GM18508 (cell line): ENCODE data around the gene ROBO3.

Experiments
- ATAC-seq: cut with Tn5 transposase; IDR thresholded peaks from one replicate; pipeline ENCODE4 v1.9.1; 2021; ENCODE audit warnings: moderate number of reproducible peaks; ENCODE audit not compliant: insufficient read depth, unreplicated experiment

The ROBO3 gene

DNA sequence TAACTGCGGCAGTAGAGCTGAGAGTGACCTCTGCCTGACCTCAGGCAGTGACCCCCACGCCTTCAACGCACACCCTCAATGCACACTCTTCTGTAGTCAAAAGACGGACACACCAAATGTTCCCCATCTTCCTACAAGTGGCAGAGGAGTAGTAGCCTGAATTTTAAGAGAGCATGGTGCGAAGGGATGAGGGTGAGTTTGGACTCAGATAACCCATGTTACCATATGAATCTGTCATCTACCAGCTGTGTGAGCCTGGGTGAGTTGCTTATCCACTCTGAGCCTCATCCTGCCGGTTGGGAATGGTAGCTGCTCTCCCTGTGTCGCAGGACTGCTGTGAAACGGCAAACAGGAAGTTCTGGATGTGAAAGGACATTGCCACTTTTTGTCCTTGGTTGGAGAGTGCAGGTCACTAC, 20.6 kb upstream of the ROBO3 start:
- ATAC-seq, result no peak

DNA sequence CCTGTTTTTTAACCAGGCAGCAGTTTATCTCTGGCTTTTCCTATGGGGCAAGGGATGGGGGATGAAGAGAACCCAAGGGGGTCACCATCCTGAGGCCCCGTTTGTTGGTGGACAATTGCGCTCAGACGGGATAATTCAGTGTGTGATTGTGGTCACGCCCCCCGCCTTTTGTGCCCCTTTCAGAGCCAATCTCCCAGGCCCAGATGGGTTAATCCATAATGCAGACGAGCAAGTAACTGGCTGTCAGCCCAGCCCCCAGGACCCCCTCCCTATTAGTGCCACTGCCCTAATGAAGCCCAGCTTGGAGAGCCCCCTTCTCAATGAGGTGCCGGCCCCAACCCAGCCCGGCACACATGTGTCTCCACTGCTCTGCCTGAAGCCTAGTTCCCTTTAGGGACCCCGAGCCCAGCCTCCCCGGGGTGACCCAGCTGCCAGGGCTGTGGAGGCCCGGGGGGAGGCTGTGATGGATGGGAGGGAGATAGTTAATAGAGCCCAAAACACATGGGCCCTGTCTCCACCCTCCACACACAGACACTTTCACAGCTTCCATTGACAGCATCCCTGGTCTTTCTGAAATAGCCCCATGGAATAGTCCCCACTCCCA, 19.1 kb upstream of the ROBO3 start:
- ATAC-seq, result no peak

DNA sequence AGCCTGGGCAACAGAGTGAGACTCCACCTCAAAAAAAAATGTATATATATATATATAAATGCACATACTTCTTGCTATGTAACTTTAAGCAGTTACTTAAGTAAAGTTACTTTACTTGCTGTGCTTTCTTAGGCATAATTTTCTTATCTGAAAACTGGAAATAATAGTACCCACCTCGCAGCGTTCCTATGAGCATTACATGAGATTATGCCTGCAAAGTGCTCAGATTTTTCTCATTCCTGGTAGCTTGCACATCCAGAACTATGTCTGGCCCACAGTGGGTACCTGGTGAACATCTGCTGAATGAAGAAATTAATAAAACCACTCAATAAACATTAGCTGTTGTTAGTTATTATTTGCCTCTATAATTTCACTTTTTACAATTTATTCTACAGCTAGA, 6.1 kb upstream of the ROBO3 start:
- ATAC-seq, result no peak

DNA sequence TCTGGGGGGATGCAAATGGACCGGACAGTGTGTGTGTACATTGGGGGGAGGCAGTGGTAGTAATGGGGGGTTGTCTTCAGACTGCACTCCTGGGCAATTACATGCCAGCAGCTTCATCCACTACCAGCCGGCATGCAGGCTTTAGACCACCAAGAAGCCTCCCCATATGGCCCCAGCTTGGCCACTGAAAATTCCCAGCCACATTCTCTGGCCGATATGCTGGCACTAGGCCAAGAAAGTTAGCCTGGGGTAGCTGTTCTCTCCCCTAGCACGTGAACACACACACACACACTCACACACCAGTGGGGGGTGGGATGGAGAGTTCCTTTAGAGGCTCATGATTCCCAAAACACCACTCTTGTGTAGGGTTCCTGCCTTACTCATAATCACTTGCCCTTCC, 3.6 kb upstream of the ROBO3 start:
- ATAC-seq, result no peak

DNA sequence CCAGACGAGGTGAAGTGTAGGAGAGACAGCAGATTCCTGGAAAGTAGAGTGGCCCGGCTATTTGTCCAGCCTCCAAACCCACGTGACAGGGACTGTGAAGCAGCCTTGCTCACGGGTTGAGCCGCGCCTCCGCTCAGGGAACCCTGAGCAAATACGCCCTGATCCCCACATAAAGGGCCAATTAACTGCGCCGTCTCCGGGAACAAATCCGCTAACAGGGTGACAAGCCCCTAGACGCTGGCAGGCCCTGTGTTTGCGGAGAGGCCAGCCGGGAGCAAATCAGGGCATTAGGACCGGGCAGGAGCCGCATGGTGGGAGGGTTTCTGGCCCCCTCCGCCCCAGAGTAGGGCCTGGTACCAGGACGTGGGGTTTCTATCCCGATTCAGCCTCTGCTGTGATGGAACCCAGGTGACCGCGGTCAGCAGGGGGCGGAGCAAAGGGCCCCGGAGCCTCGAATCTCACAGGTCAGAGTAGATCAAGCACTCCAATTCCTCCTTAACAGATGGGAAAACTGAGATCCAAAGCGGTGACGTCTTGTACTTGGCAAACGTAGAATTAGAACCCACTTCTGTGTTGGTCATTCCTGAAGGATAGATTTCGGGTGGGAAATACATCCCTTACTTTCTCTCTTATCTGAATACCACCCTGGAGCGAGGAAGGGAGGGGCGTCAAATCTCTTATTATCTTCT, 2.0 kb upstream of the ROBO3 start:
- no peak for ATAC-seq

DNA sequence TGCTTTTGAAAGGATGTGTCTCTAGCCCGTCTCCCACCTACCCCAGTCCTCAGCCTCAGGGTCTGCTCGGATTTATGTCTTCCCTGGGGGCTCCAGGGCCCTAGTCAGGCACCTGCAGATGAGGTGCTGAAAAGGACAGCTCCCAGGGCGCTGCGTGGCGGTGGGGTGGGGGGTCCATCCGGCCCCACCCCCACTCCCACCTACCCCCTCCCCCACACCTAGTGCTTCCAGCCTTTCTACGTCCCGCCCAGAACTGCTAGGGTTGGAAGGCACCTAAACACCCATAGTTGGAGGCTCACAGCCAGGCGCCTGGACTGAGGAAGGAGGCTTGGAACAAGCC, 1.4 kb upstream of the ROBO3 start:
- no peak for ATAC-seq

DNA sequence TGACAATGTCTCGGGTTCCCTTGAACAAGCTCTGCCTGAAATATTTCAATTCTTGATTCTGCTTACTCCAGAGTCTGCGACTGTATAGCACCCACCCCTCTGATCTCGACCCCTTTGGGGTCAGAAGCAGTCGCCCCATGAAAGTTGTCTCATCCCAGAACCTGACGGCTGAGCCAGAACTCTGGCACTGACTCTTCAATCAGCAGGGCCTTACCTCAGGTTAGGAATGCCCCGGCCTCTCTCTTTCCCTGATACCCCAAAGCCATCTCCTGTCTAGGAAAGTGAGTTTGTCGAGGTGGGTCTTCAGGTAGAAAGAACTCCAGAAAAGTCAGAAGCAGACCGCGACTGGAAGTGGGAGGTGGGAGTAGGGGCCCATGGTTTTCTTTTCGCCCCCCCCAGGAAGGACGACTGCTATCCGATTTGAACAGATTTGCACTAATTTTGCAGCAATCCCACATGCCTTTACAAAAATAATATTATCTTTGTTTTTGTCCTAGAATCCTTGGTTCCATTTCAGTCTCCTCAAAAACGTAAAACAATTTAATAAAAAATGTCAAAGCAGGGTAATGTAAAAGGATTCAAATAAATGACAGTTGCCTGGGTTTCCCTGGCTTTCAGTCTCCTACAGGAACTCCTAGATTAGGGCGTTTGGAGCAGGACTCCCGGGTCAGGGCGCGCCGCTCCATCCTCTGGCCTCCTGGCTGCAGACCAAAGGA, 898 bp upstream of the ROBO3 start:
- ATAC-seq, result no peak

DNA sequence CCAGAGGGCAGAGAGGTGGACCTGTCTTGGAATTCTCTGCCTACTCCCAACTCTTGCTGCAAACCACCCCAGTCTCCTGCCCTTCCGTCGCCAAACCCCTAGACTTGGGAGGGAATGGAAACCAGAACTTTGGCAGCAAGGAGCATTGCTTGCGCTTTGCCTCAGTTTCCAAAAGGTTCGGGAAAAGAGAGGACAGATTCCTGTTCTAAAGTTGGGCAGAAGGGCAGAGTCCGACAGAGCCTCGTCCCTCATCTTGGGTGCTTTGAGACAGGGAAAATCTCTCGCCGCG, 396 bp upstream of the ROBO3 start:
- no peak for ATAC-seq

DNA sequence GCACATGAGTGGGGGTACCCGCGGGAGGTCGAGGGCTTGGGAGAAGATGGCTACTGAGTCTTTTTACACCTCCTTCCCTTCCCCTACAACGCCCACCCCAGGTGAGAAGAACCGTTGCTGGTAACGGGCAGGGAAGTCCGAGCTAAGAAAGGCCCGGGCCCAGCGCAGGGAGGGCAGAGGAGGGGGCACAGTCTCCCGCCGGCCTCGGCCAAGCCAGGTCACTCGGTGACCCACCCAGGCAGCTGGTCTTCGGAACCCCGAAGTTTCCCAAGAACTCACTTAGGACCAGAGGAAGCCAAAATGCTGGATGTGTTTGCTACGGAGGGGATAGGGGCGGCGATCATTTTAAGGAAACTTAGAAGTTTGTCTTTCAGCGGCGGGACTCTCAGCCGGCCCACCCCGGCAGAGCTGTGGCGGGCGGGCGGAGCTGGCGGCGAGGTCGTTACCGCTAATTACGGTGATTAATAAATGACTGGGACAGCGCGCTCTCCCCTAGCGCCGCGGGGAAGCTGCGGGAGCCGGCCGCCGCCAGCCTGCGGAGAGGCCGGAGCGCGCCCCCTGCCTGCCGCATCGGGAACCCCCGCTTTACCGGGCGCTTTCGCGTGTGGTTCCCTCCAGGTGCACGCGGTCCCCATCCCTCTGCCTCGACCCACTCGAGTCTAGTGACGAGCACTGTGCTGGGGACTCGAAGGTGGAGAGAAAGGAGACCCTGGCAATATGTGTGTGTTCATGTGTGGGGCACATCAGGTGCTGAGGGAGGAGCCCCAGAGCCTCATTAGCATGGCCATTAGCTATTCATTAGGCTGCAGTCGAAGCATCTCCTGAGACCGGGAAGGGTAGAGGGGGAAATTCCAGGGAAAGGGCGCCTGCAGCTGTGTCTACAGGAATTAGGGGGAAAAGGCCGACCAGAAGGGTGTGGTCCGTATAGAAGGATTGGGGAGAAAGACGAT, 945 bp downstream of the ROBO3 start:
- no peak for ATAC-seq

DNA sequence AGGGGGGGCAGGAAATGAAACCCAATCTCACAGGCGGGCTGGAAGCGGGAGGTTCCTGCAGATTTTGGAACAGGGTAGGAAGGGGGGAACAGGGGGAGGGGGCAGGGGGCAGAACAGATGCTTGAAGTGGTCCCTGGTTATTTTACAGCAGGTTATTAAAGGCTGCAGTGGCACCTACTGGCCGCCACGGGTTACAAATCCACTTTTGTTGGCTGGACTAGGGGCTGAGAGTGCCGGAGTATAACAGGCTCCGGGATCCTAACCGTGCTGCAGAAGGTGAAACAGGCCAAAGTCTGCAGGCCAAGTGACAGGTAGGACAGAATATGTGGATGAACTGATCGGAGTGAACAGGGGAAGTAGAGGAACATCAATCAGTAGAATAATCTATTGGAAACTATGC, 2.5 kb downstream of the ROBO3 start:
- no peak for ATAC-seq

DNA sequence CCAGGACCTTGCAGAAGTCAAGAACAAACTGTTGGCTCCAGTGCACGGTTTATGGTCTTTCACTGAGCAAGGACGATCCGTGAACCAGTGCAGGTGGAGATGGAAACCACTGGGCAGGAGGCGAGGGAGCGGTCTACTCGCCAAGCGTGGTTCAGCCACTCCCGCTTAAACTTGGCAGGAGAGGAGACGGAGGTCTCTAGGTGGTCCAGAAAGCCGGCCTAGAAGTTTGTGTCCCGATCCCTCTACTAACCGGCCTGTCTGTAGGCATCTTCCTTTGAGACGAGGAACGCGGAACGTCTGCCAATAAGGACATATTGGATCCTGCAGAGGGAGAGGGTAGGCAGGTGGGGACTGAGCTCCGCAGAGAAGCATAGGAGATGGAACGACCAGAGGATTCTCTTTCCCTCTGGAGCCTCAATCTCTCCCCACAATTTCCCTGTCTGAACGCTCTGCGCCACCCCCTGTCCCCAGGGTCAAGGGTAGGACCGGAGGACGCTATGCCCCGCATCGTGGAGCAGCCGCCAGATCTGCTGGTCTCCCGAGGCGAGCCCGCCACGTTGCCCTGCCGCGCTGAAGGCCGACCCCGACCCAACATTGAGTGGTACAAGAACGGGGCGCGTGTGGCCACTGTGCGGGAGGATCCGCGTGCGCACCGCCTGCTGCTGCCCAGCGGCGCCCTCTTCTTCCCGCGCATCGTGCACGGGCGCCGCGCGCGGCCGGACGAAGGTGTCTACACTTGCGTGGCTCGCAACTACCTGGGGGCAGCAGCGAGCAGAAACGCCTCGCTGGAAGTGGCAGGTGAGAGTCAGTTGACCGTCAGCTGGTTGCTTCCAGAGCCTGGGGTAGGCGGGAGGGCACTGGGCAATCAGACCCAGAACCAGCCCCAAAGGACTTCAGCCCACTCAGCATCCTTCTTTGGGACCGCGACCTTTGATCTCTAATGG, 3.4 kb downstream of the ROBO3 start:
- no peak for ATAC-seq

DNA sequence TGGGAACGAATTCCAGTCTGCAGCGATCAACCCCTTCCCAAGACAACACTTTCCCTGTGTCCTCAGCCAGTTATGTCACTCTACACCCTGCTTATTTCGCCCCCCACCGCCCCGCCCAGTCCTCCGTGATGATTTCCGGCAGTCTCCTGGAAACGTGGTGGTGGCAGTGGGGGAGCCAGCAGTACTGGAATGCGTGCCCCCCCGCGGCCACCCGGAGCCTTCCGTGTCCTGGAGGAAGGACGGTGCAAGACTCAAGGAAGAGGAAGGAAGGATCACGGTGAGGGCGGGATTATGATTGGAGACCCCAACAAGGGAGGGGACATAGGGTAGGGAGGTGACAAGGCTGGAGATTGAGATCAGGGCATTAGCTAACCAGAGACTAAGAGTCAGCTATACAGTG, 4.1 kb downstream of the ROBO3 start:
- no peak for ATAC-seq

DNA sequence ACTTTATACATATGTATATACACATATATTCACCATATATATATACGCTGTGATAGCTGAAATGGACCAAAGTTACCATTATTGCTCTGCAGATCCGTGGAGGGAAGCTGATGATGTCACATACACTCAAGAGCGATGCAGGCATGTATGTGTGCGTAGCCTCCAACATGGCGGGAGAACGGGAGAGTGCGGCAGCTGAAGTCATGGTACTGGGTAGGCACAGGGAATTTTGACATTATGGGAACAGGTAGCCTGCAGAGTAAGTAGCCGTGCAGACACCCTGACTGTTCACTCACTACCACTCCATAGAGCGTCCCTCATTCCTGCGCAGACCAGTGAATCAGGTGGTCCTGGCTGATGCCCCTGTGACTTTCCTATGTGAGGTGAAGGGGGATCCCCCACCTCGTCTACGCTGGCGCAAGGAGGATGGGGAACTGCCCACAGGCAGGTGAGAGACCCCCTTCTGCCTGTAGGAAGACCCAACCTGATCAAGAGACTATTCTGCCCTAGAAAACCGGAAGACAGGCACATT, 4.7 kb downstream of the ROBO3 start:
- ATAC-seq, result no peak

DNA sequence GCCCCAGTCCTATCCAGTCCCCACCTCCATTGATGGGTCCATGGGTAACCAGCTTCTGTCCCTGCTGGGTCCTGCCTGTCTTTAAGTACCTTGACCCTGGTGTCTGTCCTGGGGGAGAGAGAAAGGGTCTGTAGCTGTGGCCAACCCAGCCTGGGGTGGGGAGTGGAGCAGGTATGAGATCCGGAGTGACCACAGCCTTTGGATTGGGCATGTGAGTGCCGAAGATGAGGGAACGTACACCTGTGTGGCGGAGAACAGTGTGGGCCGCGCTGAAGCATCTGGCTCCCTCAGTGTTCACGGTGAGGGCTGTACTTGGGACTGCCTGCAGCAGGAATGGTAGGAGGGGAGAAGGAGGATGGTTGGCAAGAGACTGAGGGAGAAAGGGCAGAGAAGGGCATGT, 5.2 kb downstream of the ROBO3 start:
- ATAC-seq, result no peak

DNA sequence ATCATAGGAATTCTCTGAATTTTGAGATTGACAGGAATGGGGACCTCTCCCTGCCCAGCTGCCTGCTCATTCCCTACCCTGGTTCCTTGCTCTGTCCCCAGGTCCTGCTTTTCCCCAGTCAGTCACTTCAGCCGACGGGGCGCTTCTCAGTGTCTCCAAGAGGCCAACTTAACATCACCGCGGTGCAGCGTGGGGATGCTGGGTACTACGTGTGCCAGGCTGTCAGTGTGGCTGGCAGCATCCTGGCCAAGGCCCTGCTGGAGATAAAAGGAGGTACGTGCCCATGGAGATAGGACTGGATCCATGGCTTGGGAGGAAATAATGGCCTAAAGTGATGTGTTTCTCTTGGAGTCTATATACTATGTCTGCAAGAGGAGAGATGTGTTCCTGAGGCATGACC, 7.0 kb downstream of the ROBO3 start:
- no peak for ATAC-seq

DNA sequence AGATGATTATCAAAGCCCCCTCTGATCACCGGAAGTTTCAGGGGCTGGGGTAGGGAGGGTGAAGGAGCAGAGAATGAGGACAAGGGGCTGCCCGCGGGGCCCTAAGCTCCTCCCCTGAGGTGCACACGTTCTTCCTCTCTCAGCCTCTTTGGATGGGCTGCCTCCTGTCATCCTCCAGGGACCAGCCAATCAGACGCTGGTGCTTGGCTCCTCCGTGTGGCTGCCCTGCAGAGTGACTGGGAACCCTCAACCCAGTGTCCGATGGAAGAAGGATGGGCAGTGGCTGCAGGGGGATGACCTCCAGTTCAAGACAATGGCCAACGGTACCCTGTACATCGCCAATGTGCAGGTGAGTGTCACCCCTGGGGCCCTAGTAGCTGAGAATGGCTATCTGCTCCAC, 7.5 kb downstream of the ROBO3 start:
- ATAC-seq, result no peak

DNA sequence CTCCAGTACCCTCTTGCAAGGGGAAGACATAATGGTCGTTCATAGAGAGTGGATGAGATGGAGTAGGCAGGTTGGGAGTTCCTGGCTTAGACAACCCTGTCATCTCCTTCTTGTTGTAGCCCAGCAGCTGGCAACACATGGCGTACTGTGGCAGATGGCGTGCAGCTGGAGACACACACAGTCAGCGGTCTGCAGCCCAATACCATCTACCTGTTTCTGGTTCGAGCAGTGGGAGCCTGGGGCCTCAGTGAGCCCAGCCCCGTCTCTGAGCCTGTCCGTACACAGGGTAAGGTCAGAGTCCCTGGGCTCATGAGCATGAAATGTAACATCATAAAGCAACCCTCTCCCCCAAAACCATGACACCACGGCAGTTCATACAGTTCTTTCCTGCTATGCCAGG, 8.7 kb downstream of the ROBO3 start:
- no peak for ATAC-seq

DNA sequence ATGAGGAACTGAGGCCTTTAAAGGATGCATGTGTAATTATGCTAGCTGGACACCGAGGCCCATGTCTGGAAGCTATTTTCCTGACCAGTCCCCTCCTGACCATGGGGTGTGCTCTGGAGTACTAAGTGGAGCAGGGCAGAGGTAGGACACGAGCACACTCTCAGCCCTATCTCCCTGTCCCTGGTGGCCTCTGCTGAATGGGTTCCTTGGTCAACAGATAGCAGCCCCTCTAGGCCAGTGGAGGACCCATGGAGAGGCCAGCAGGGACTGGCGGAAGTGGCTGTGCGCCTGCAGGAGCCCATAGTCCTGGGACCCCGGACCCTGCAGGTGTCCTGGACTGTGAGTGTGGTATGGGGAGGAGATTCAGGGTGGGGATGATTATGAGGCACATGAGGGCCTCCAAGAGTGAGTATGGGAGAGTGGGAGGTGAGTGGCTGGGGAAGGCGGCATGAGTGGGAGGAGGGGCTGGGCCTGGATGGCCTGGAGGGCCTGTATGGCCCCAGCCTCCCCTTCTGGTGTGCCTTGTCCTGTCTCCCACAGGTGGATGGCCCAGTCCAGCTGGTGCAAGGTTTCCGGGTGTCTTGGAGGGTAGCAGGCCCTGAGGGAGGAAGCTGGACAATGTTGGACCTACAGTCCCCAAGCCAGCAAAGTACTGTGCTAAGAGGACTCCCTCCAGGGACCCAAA, 9.5 kb downstream of the ROBO3 start:
- ATAC-seq, result no peak

DNA sequence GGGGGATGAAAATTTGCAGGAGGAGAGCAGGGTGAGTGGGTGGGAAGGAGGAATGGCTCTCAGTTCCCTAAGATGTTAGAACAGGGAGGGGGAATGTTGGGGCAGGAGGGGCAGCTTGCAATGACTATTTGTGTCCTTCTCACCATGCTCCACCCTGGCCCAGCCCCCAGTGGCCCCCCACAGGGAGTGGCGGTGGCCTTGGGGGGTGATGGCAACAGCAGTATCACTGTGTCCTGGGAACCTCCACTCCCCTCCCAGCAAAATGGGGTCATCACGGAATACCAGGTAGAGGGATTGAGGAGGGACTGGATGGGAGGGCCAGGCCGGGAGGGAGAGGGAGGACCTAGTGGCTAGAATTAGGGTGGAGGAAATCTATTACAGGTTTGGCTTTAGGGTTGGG, 10.2 kb downstream of the ROBO3 start:
- ATAC-seq, result no peak
